Uterus (tissue), 4 donors: Measurements from ENCODE around the gene LIG3. TPM values are rescaled to one million over a fixed set of nuclear protein-coding genes. Genes with fewer than 3 reads are reported as not detected.

Source experiments
- DNase-seq, 2 donors: peaks; one replicate each; pipeline ENCODE4 v3.0.0-alpha.2; 2019 to 2020
- H3K27ac ChIP-seq, 2 donors: fragments of 200-600 bp; sonication (generic); 1 replicate in 1 of 2; 2 replicates in 1 of 2; pipeline ENCODE4 v1.5.1; 2016 to 2018
- H3K27me3 ChIP-seq, 2 donors: fragments of 200-600 bp; sonication (generic); one replicate each; pipeline ENCODE4 v1.5.1; 2018 to 2019; ENCODE audit warnings: control low read depth in 1 of 2
- H3K36me3 ChIP-seq, 2 donors: fragments of 200-600 bp; sonication (generic); one replicate each; pipeline ENCODE4 v1.5.1; 2019; ENCODE audit warnings: control low read depth in 1 of 2
- H3K4me1 ChIP-seq, 2 donors: fragments of 200-600 bp; sonication (generic); one replicate each; pipeline ENCODE4 v1.5.1; 2018 to 2019; ENCODE audit warnings: control low read depth in 1 of 2
- H3K4me3 ChIP-seq, 2 donors: fragments of 200-600 bp; sonication (generic); 1 replicate in 1 of 2; 2 replicates in 1 of 2; pipeline ENCODE4 v1.5.1; 2018 to 2019; ENCODE audit warnings: mild to moderate bottlenecking in 1 of 2
- H3K9me3 ChIP-seq, 2 donors: fragments of 200-600 bp; sonication (generic); one replicate each; pipeline ENCODE4 v1.5.1; 2019; ENCODE audit warnings: control low read depth in 1 of 2
- CTCF ChIP-seq, 4 experiments: fragments of 200-600 bp in 2 of 4; fragments of 450-650 bp in 2 of 4; sonication (generic) in 2 of 4; IDR thresholded peaks; one replicate each; pipeline ENCODE4 v1.5.1; 2016 to 2019; ENCODE audit warnings: antibody characterized with exemption in 4 of 4, mild to moderate bottlenecking in 2 of 4, moderate library complexity in 1 of 4
- POLR2A ChIP-seq, 2 donors: fragments of 450-650 bp; IDR thresholded peaks; one replicate each; pipeline ENCODE4 v1.6.1; 2016; ENCODE audit warnings: antibody characterized with exemption in 2 of 2, mild to moderate bottlenecking in 1 of 2, moderate library complexity in 1 of 2
- intact Hi-C: fragments of 100-400 bp; cut with DNase I; formaldehyde crosslinking; loops from one replicate; pipeline ENCODE4 v1.15.1; 2023; ENCODE audit warnings: low total_unique reads
- total RNA-seq, 4 donors: library from RNA; depleted of rRNA in 3 of 4; stranded (reverse); fragments of >200 nt in 3 of 4; gene quantifications; one replicate each; pipeline versions ENCODE4 v1.1.0 to v1.2.4, GENCODE V29; 2014 to 2023
- donor health status: DM: yes; HTN: yes; CAD: no.

LIG3 gene
- total RNA-seq, 4 donors from 2014 or later = 11.5 to 108 (median 57.0) TPM

GRCh38 chr17:35006345-35006744 is 26.0 kb downstream of the LIG3 start:
- intact Hi-C loops = no loop called here
- no peaks in the 10 kb centered on the region for H3K36me3 ChIP-seq

GRCh38 chr17:35006961-35007360 is 26.6 kb downstream of the LIG3 start:
- Histone ChIP-seq H3K27me3 (no peaks in the 10 kb centered on the region), H3K36me3 (no peaks in the 10 kb centered on the region), H3K4me1 (no peaks in the 10 kb centered on the region), H3K27ac (no peak overlapping the region), H3K4me3 (no peak overlapping the region), H3K9me3 (no peaks in the 10 kb centered on the region)
- TF ChIP-seq CTCF (IDR thresholded peaks at IDR 0.05) (no peak), POLR2A (IDR thresholded peaks at IDR 0.05) (no peak)
- intact Hi-C loops = no loop called here
- no peak for DNase-seq

More at GRCh38 chr17:35006345-35006744, 26.0 kb downstream of the LIG3 start:
- H3K4me1 ChIP-seq = no peaks in the 10 kb centered on the region
- no peak overlapping the region for H3K27ac ChIP-seq
- H3K9me3 ChIP-seq = no peaks in the 10 kb centered on the region
- H3K4me3 ChIP-seq = no peak overlapping the region
- no peak for DNase-seq
- TF ChIP-seq CTCF (IDR thresholded peaks at IDR 0.05) (no peak), POLR2A (IDR thresholded peaks at IDR 0.05) (no peak)
- H3K27me3 ChIP-seq = no peaks in the 10 kb centered on the region

- Histone ChIP-seq H3K36me3 (no peaks in the 10 kb centered on the region), H3K27me3 (no peaks in the 10 kb centered on the region), H3K4me3 (no peak overlapping the region), H3K9me3 (no peaks in the 10 kb centered on the region), H3K4me1 (no peaks in the 10 kb centered on the region), H3K27ac (no peak overlapping the region)
- DNase-seq = no peak
- TF ChIP-seq POLR2A (IDR thresholded peaks at IDR 0.05) = no peak
- TF ChIP-seq CTCF (IDR thresholded peaks at IDR 0.05) = no peak
- intact Hi-C loops = no loop called here
Observed at GRCh38 chr17:35010093-35010492, 29.8 kb downstream of the LIG3 start.

GRCh38 chr17:35011671-35012216 is 31.4 kb downstream of the LIG3 start:
- Histone ChIP-seq H3K4me3 (no peak overlapping the region), H3K36me3 (no peaks in the 10 kb centered on the region)
- no peak for DNase-seq

GRCh38 chr17:35016369-35016768 is 36.1 kb downstream of the LIG3 start:
- TF ChIP-seq POLR2A (IDR thresholded peaks at IDR 0.05) (no peak), CTCF (IDR thresholded peaks at IDR 0.05) (no peak)
- H3K27me3 ChIP-seq = no peaks in the 10 kb centered on the region
- no peaks in the 10 kb centered on the region for H3K9me3 ChIP-seq
- H3K4me1 ChIP-seq = no peaks in the 10 kb centered on the region
- no peak overlapping the region for H3K4me3 ChIP-seq
- no peaks in the 10 kb centered on the region for H3K36me3 ChIP-seq
- no peak overlapping the region for H3K27ac ChIP-seq
- intact Hi-C loops = no loop called here
- DNase-seq = no peak

More at GRCh38 chr17:35011671-35012216, 31.4 kb downstream of the LIG3 start:
- Histone ChIP-seq H3K27me3 (no peaks in the 10 kb centered on the region), H3K4me1 (no peaks in the 10 kb centered on the region), H3K9me3 (no peaks in the 10 kb centered on the region), H3K27ac (no peak overlapping the region)
- intact Hi-C loops = no loop called here
- TF ChIP-seq CTCF (IDR thresholded peaks at IDR 0.05) (no peak), POLR2A (IDR thresholded peaks at IDR 0.05) (no peak)
